SJCRH30 (cell line): ENCODE measurements around the gene PRX. TPM values are rescaled to one million over a fixed set of nuclear protein-coding genes. Genes with fewer than 3 reads are reported as not detected.
A peak's percentile ranks its signal among the peaks of the same experiment; 100 is the strongest.
"Not testable (repeated sequence)": the region's sequence is repeated elsewhere in the genome, so short reads cannot be mapped to it uniquely, and the experiment has no call there.

Source experiments
- DNase-seq, 2 experiments: peaks; one replicate each; pipeline ENCODE4 v3.0.0-alpha.2; 2015 to 2020
- H3K27ac ChIP-seq: fragments of 250-450 bp; sonication (Bioruptor Pico); 2 replicates; pipeline ENCODE4 v1.5.1; 2020; ENCODE audit warnings: mild to moderate bottlenecking, moderate library complexity
- H3K27me3 ChIP-seq: fragments of 250-450 bp; sonication (Bioruptor Pico); 2 replicates; pipeline ENCODE4 v1.5.1; 2020; ENCODE audit warnings: mild to moderate bottlenecking, moderate library complexity
- H3K36me3 ChIP-seq: fragments of 250-450 bp; sonication (Bioruptor Pico); 2 replicates; pipeline ENCODE4 v1.5.1; 2020; ENCODE audit warnings: mild to moderate bottlenecking, moderate library complexity
- H3K4me1 ChIP-seq: fragments of 250-450 bp; sonication (Bioruptor Pico); 2 replicates; pipeline ENCODE4 v1.5.1; 2020; ENCODE audit warnings: mild to moderate bottlenecking, moderate library complexity
- H3K4me3 ChIP-seq: fragments of 250-450 bp; sonication (Bioruptor Pico); 2 replicates; pipeline ENCODE4 v1.5.1; 2020; ENCODE audit warnings: mild to moderate bottlenecking, moderate library complexity
- H3K9me3 ChIP-seq: fragments of 250-450 bp; sonication (Bioruptor Pico); replicated peaks from 2 replicates; pipeline ENCODE4 v1.5.1; 2020; ENCODE audit warnings: mild to moderate bottlenecking, moderate library complexity
- total RNA-seq: library from RNA; depleted of rRNA; stranded (reverse); fragments of >200 nt; shearing (Covaris generic); gene quantifications from 2 replicates; pipeline ENCODE4 v1.2.3, GENCODE V29; 2014; rRNA removed

PRX gene
- total RNA-seq = 2.9 and 4.0 TPM in 2 replicates

- Histone ChIP-seq H3K27ac (no peak within 1 kb of the TSS), H3K9me3 (no peaks in the 10 kb centered on the region), H3K4me3 (no peak within 1 kb of the TSS; the same call in 1 of the 2 replicates), H3K4me1 (peaks cover 18% of the 10 kb centered on the region; the same call in 1 of the 2 replicates), H3K36me3 (no peaks in the 10 kb centered on the region), H3K27me3 (peaks cover 10% of the 10 kb centered on the region)
- peak; percentile 79 to 84 for DNase-seq
Measured at GRCh38 chr19:40413291-40413845, at the start of gene PRX. Gene PRX, minus strand, starts transcription at chr19:40413378. Its CDS starts 5,446 bp downstream, at chr19:40407932.

GRCh38 chr19:40461669-40462221 lies 48.6 kb upstream of the PRX start:
- Histone ChIP-seq H3K4me3 (no peak overlapping the region), H3K9me3 (no peaks in the 10 kb centered on the region), H3K27me3 (no peaks in the 10 kb centered on the region), H3K27ac (no peak overlapping the region), H3K4me1 (peaks cover 2% of the 10 kb centered on the region; the same call in 1 of the 2 replicates), H3K36me3 (no peaks in the 10 kb centered on the region)
- no peak for DNase-seq

GRCh38 chr19:40460185-40460584 lies 47.0 kb upstream of the PRX start:
- H3K9me3 ChIP-seq = no peaks in the 10 kb centered on the region
- 0 out of 2 replicates have a peak, but pooled peaks cover 2% of the 10 kb centered on the region for H3K27me3 ChIP-seq
- H3K4me1 ChIP-seq = no peaks in the 10 kb centered on the region
- no peak overlapping the region for H3K4me3 ChIP-seq
- no peaks in the 10 kb centered on the region for H3K36me3 ChIP-seq
- DNase-seq = no peak
- H3K27ac ChIP-seq = no peak overlapping the region

DNA sequence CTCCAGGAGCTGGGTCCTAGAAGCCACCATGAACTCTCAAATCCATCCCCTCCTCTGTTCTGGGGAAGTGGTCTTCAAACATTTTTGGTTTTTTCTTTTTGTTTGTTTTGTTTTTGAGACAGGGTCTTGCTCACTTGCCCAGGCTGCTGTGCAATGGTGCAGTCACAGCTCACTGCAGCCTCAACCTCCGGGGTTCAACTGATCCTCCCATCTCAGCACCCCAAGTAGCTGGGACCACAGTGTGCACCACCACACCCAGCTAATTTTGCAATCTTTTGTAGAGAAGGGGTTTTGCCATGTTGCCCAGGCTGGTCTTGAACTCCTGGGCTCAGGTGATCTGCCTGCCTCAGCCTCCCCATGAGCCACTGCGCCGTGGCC lies 45.4 kb upstream of the PRX start:
- Histone ChIP-seq H3K9me3 (no peaks in the 10 kb centered on the region), H3K27ac (no peak overlapping the region), H3K36me3 (no peaks in the 10 kb centered on the region), H3K4me1 (no peaks in the 10 kb centered on the region), H3K27me3 (0 out of 2 replicates have a peak, but pooled peaks cover 2% of the 10 kb centered on the region), H3K4me3 (no peak overlapping the region)
- DNase-seq = no peak

- H3K9me3 ChIP-seq = no peaks in the 10 kb centered on the region
- H3K27me3 ChIP-seq = 0 out of 2 replicates have a peak, but pooled peaks cover 2% of the 10 kb centered on the region
- no peak overlapping the region for H3K27ac ChIP-seq
- no peaks in the 10 kb centered on the region for H3K36me3 ChIP-seq
- no peaks in the 10 kb centered on the region for H3K4me1 ChIP-seq
- H3K4me3 ChIP-seq = no peak overlapping the region
- no peak for DNase-seq
Measured at GRCh38 chr19:40457953-40458596, 44.9 kb upstream of the PRX start.

DNA sequence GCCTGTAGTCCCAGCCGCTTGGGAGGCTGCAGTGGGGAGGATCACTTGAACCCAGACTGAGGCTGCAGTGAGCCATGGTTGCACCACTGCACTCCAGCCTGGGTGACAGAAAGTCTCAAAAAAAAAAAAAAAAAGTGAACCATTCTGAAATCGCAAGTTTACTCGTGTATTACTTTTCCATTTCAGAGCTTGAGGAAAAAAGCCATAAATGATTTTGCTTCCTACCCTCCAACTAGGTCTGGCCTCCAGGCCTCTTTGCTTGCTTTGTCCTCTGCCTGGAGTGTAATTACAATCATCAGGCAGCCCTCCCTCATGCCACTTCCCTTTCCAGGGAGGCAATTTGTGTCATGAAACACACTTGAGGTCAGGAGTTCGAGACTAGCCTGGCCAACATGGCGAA lies 43.9 kb upstream of the PRX start:
- Histone ChIP-seq H3K27ac (no peak overlapping the region), H3K4me1 (no peaks in the 10 kb centered on the region), H3K4me3 (no peak overlapping the region), H3K9me3 (no peaks in the 10 kb centered on the region), H3K36me3 (no peaks in the 10 kb centered on the region), H3K27me3 (0 out of 2 replicates have a peak, but pooled peaks cover 2% of the 10 kb centered on the region)
- DNase-seq = no peak

GRCh38 chr19:40453943-40454342 lies 40.8 kb upstream of the PRX start:
- not testable (repeated sequence) for H3K27me3 ChIP-seq

GRCh38 chr19:40453151-40453735 lies 40.1 kb upstream of the PRX start:
- Histone ChIP-seq H3K27ac (no peak overlapping the region), H3K27me3 (0 out of 2 replicates have a peak, but pooled peaks cover 2% of the 10 kb centered on the region), H3K9me3 (no peaks in the 10 kb centered on the region), H3K4me3 (no peak overlapping the region), H3K4me1 (no peaks in the 10 kb centered on the region), H3K36me3 (no peaks in the 10 kb centered on the region)
- DNase-seq = no peak

More at GRCh38 chr19:40453943-40454342, 40.8 kb upstream of the PRX start:
- H3K9me3 ChIP-seq, H3K27ac ChIP-seq, DNase-seq, H3K4me3 ChIP-seq, H3K36me3 ChIP-seq, H3K4me1 ChIP-seq: not testable (repeated sequence)

GRCh38 chr19:40452016-40452415 lies 38.8 kb upstream of the PRX start:
- Histone ChIP-seq H3K27ac (no peak overlapping the region), H3K9me3 (no peaks in the 10 kb centered on the region), H3K4me3 (no peak overlapping the region), H3K36me3 (no peaks in the 10 kb centered on the region), H3K4me1 (no peaks in the 10 kb centered on the region), H3K27me3 (0 out of 2 replicates have a peak, but pooled peaks cover 2% of the 10 kb centered on the region)
- no peak for DNase-seq

DNA sequence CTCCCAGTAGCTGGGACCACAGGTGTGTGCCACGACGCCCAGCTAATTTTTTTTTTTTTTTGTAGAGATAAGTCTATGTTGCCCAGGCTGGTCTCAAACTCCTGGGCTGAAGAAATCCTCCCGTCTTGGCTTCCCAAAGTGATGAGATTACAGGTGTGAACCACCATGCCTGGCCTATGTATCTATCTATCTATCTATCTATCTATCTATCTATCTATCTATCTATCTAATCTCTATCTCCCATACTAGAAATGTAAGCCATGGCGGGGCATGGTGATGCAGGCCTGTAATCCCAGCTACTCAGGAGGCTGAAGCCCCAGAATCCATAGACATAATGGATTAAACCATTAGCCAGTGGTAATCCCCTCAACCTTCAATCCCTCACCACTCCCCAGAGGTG lies 37.5 kb upstream of the PRX start:
- 0 out of 2 replicates have a peak, but pooled peaks cover 2% of the 10 kb centered on the region for H3K27me3 ChIP-seq
- H3K4me3 ChIP-seq = no peak overlapping the region
- no peaks in the 10 kb centered on the region for H3K4me1 ChIP-seq
- H3K27ac ChIP-seq = no peak overlapping the region
- DNase-seq = no peak
- H3K36me3 ChIP-seq = no peaks in the 10 kb centered on the region
- no peaks in the 10 kb centered on the region for H3K9me3 ChIP-seq

DNA sequence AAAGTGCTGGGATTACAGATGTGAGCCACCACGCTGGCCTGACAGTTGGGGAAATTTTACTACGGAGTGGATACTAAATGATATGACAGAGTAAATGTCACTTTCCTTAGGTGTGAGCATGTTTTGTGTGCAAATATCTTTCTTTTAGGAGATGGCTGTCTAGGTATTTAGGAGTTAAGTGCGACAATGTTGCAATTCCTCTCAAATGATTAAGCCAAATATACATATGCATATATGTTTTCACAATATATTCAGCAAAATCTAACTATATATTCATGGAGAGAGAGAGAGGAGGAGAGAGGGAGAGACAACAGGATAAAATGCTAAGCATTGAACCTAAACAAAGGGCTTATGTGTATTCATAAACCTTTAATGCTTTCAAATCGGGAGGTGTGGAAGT lies 36.3 kb upstream of the PRX start:
- peaks cover 2% of the 10 kb centered on the region; the same call in 1 of the 2 replicates for H3K4me1 ChIP-seq
- no peaks in the 10 kb centered on the region for H3K27me3 ChIP-seq
- no peak overlapping the region for H3K27ac ChIP-seq
- DNase-seq = no peak
- no peaks in the 10 kb centered on the region for H3K9me3 ChIP-seq
- H3K36me3 ChIP-seq = no peaks in the 10 kb centered on the region
- no peak overlapping the region for H3K4me3 ChIP-seq

DNA sequence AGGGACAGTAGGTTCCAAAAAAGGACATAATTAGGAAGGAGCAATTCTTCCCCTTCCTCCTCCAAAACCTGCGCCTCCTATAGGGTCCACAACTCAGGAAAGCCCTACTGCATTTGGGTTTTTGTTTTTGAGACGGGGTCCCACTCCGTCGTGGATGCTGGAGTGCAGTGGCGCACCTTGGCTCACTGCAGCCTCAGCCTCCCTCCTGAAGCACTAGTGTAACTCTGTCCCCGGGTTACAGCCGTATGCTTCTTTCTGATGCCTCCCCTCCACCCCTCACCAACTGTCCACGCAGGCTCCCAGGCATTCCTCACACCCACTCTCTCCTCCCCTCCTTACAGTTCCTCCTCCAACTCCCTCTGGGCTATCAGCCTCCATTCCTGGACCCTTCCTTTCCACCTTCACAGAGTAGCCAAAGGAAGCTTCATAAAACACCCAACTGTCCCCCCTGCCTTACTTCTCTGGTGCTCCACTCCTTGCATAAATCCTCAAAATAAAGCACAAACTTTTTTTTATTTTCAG lies 33.1 kb upstream of the PRX start:
- peaks cover 10% of the 10 kb centered on the region for H3K4me1 ChIP-seq
- no peak overlapping the region for H3K27ac ChIP-seq
- H3K27me3 ChIP-seq = no peaks in the 10 kb centered on the region
- no peaks in the 10 kb centered on the region for H3K9me3 ChIP-seq
- peaks cover 4% of the 10 kb centered on the region; the same call in 1 of the 2 replicates for H3K36me3 ChIP-seq
- no peak overlapping the region for H3K4me3 ChIP-seq
- no peak for DNase-seq

DNA sequence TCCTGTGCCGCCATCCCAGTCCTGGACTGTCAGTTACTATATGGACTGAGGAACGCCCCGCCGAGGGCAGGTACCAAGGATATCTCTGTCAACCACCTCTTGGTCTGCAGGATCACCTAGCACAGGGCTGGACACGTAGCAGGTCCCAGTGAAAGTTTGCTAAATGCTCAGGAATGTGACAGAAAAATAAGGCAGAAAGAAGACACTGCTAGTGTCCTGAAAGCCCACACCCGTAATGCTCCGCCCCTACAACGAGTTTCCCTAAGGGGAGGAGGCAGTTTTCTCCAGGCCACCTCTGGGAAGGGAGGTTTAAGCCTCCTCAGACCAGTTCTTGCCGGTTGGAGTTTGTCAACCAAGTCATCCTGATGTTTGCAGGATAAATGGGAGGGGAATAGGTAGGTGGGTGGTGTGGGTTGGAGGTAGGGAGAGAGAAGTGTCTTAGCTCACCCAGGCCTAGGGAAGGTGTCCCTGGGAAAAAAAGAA lies 32.6 kb upstream of the PRX start:
- Histone ChIP-seq H3K36me3 (peaks cover 8% of the 10 kb centered on the region; the same call in 1 of the 2 replicates), H3K4me1 (peaks cover 10% of the 10 kb centered on the region), H3K9me3 (no peaks in the 10 kb centered on the region), H3K4me3 (no peak overlapping the region), H3K27me3 (no peaks in the 10 kb centered on the region), H3K27ac (no peak overlapping the region)
- no peak for DNase-seq

GRCh38 chr19:40444825-40445312 lies 31.7 kb upstream of the PRX start:
- DNase-seq = no peak
- H3K27ac ChIP-seq = peak overlapping the region; percentile 68; the same call in 1 of the 2 replicates
- H3K4me3 ChIP-seq = peak overlapping the region; percentile 75
- H3K9me3 ChIP-seq = no peaks in the 10 kb centered on the region
- peaks cover 10% of the 10 kb centered on the region for H3K4me1 ChIP-seq
- H3K27me3 ChIP-seq = no peaks in the 10 kb centered on the region
- H3K36me3 ChIP-seq = peaks cover 11% of the 10 kb centered on the region; the same call in 1 of the 2 replicates
